Activated CD4-positive, alpha-beta memory T cell treated with anti-CD3 and anti-CD28 coated beads, Interleukin-2, amount 10 ng/mL, durations not matched to agents 7 days and 5 days (primary cell): Measurements from ENCODE around the gene PHPT1. TPM values are rescaled to one million over a fixed set of nuclear protein-coding genes. Genes with fewer than 3 reads are reported as not detected.
"Not testable (repeated sequence)": the region's sequence is repeated elsewhere in the genome, so short reads cannot be mapped to it uniquely, and the experiment has no call there.

Experiments used
- CTCF ChIA-PET: fragments of 350-600 bp; sonication (Branson Sonifier 250); formaldehyde crosslinking; loops from one replicate; lab custom pipeline; 2021; ENCODE audit warnings: antibody characterized with exemption, inconsistent platforms; lab: Charles Lee
- POLR2A ChIA-PET: fragments of 350-600 bp; sonication (Branson Sonifier 250); formaldehyde crosslinking; loops from one replicate; lab custom pipeline; 2021; ENCODE audit warnings: antibody characterized with exemption; lab: Charles Lee
- DNase-seq: peaks from one replicate; pipeline ENCODE4 v3.0.0-alpha.2; 2020
- H3K27ac Mint-ChIP-seq: one replicate; pipeline ENCODE4 v1.8.0; 2021; ENCODE audit warnings: mild to moderate bottlenecking, mixed read lengths
- H3K27me3 Mint-ChIP-seq: one replicate; pipeline ENCODE4 v1.8.0; 2021; ENCODE audit warnings: mixed read lengths
- H3K36me3 Mint-ChIP-seq: one replicate; pipeline ENCODE4 v1.8.0; 2021; ENCODE audit warnings: low read depth, mixed read lengths
- H3K4me1 Mint-ChIP-seq: one replicate; pipeline ENCODE4 v1.8.0; 2021; ENCODE audit warnings: mixed read lengths
- H3K4me3 Mint-ChIP-seq: one replicate; pipeline ENCODE4 v1.8.0; 2021; ENCODE audit warnings: mild to moderate bottlenecking, mixed read lengths
- H3K9me3 Mint-ChIP-seq: one replicate; pipeline ENCODE4 v1.8.0; 2021; ENCODE audit warnings: mixed read lengths
- total RNA-seq, 2 experiments: library from RNA; stranded (reverse); gene quantifications; one replicate each; pipeline ENCODE4 v1.2.3, GENCODE V29; 2021

PHPT1 gene
- total RNA-seq, 2 experiments from 2014 or later: 82.3 to 85.4 TPM

DNA sequence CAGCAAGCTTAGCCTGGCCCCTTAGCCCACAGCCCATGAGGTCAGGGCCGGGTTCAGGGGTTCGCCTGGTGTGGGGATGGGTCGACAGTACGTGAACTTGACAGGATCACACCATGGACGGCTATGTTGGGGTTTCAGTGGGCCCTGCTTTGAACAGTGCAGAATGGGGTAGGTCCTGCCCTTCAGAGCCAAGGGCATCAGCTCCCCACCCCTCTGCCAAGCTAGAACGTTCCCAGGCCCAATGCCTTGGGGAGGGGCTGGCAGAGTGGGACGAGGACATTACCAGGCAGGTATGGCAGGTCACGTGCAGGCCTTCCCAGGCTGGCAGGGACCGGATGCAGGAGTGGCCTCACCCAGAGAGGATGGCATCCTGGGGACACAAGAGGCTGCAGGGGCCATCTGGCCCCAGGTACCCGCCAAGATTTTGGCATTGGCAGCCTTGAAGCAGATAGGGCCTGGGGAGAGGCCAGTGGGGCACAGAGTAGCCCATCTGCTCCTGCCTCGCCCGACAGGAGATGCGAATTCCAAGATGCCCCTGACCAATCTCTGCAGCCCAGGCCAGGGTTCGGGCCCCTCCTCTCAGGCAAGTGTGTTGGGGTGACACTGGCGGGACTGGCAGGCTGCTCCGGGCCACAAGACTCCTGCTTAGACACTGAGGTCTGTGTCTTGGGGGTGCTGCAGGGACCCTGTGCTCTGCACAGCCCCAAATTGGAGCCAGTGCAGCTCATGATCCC is 7.4 kb upstream of the PHPT1 start:
- CTCF ChIA-PET: interaction anchor here (0.8 to 2.8 kb wide), 31 partner anchors 10 to 395 kb away, joined by 3 to 34 read pairs (median 5); partner anchors contain the start of genes FUT7, PAXX, RABL6 and TMEM141
- H3K9me3 Mint-ChIP-seq, DNase-seq, H3K27me3 Mint-ChIP-seq: not testable (repeated sequence)
- H3K36me3 Mint-ChIP-seq: peaks cover 11% of the 10 kb centered on the region
- H3K4me3 Mint-ChIP-seq: peak overlapping the region; percentile 84
- peak overlapping the region; percentile 64 for H3K27ac Mint-ChIP-seq
- POLR2A ChIA-PET: interaction anchor here (0.7 to 1.8 kb wide), 10 partner anchors 13 to 399 kb away, joined by 3 to 10 read pairs (median 4); partner anchors contain the start of genes EDF1, FBXW5, RABL6 and TUBB4B
- H3K4me1 Mint-ChIP-seq: peaks cover 20% of the 10 kb centered on the region

DNA sequence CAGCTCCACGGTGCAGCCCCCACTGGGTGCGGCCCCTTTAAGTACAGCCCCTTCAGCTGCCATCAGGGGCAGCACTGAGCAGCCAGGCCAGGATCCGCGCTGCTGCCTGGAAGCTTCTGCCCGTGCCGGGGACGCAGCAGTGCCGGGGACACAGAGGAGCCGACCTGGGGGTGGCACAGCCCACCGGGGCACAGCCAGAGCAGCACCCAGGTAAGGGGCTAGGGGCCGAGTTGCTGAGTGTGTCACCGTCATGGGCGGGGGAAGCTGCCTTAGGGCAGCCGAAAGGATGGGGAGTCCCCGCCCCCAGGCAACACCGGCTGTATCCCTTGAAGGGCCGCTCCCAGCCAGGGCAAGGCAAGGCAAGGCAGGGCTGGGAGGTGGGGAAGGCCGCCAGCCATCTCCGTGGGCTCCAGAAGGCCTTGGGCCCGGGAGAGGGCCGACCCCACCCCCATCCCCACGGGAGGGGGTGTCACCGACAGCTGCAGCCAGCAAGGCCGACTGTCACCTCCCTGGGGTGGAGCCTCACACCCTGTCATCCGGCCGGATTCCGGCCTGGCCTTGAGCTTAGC is 6.7 kb upstream of the PHPT1 start, which contains the start of gene AJM1:
Gene AJM1, plus strand, starts transcription at position 99 of the 569 bp plus-strand sequence. CDS start 1,937 bp downstream, outside the sequence.
- POLR2A ChIA-PET: interaction anchor here (1.1 to 1.8 kb wide), 11 partner anchors 13 to 398 kb away, joined by 3 to 10 read pairs (median 4); partner anchors contain the start of genes EDF1, FBXW5, RABL6 and TUBB4B
- Mint-ChIP-seq H3K4me1 (peaks cover 24% of the 10 kb centered on the region), H3K27ac (peak within 1 kb of the TSS; percentile 64)

DNA sequence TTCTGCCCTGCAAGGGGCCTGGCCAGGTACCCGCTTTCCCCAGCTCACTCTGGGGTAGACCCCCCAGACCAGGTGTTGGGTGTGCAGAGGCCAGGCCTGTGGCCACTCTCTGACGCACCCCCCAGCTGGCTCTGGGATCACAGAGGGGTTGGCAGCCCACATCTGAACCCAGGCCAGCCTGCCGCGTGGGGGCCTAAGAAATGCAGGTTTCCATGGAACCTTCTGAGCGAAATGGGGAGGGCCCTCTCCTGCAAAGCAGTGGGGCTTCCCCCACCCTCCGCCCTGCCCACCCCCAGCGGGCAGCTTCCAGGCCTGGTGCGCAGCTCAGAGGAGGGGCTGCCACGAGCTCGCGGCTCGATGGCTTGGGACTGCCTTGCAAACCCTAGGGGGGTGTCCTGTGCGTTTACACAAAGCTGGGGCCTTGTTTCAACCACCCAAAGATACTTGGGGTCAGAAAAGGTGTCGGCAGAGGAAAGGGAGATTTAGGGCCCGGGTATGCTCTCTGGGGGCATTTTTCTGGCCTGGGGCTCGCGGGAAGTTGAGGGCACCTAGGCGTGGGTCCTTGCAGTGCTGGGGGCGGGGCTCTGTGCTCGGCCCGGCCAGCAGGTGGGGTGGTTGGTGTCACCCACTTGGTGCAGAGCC is 5.9 kb upstream of the PHPT1 start:
- ChIA-PET CTCF (interaction anchor here (1.2 to 2.8 kb wide), 20 partner anchors 11 to 224 kb away, joined by 3 to 34 read pairs (median 7); partner anchors contain the start of genes FUT7, RABL6, TMEM141 and TRAF2), POLR2A (interaction anchor here (0.6 to 2.3 kb wide), 11 partner anchors 14 to 397 kb away, joined by 3 to 10 read pairs (median 4); partner anchors contain the start of genes EDF1, FBXW5 and TUBB4B)
- H3K36me3 Mint-ChIP-seq: peaks cover 17% of the 10 kb centered on the region
- peak overlapping the region; percentile 26 for H3K27ac Mint-ChIP-seq
- H3K4me1 Mint-ChIP-seq: peaks cover 29% of the 10 kb centered on the region
- peak overlapping the region; percentile 56 for H3K4me3 Mint-ChIP-seq
- peaks cover 18% of the 10 kb centered on the region for H3K27me3 Mint-ChIP-seq
- H3K9me3 Mint-ChIP-seq, DNase-seq: not testable (repeated sequence)

More for the DNA sequence above, 6.7 kb upstream of the PHPT1 start, which contains the start of gene AJM1:
- Mint-ChIP-seq H3K4me3 (peak within 1 kb of the TSS; percentile 84), H3K27me3 (peaks cover 11% of the 10 kb centered on the region), H3K36me3 (peaks cover 12% of the 10 kb centered on the region)
- H3K9me3 Mint-ChIP-seq: not testable (repeated sequence)
- DNase-seq: peak; percentile 86
- CTCF ChIA-PET: interaction anchor here (0.7 to 2.8 kb wide), 34 partner anchors 11 to 394 kb away, joined by 3 to 34 read pairs (median 5); partner anchors contain the start of genes FUT7, PAXX, RABL6 and TMEM141

DNA sequence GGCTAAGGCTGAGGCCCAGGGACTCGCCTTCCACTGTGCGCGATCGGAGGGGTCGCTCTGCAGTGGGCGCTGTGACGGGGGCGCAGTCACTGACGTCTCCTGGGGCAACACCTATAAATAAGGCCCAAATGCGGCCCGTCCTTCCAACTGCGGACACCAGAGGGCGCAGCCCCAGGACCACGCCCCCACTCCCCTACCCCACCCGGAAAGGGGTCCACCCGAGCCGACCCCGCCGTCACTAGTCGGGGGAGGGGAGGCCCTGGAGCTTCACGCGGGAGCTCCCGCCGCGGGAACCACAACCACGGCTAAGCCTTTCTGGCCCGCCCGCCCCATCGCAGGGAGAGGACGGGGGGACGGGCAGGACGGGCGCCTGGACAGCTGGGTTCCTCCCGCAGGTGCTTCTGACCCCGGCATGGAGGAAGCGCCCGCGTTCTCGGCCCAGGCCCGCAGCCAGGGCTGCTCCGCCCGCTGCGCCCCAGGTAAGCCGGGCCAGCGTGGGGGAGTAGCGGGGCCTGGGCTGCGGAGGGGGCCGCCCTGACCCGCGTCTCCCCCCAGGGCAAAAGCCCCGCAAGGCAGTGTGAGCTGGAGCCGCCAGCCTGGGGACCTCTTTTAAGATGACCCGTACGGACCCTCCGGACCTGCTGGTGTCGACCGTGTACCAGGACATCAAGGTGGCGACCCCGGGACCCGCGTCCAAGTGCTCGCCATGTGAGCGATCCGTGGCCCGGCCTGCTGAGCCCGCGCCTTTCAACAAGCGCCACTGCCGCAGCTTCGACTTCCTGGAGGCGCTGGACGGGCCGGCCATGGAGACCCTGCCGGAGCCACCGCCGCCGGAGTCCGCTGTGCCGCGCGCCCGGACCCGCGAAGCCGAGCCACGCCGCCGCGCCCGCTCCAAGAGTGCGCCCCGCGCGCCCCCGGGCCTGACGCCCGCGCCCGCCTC is 5.1 kb upstream of the PHPT1 start:
- Mint-ChIP-seq H3K27me3 (peaks cover 18% of the 10 kb centered on the region), H3K36me3 (peaks cover 17% of the 10 kb centered on the region), H3K4me1 (peaks cover 29% of the 10 kb centered on the region), H3K4me3 (peak overlapping the region; percentile 56)
- CTCF ChIA-PET: interaction anchor here (0.8 to 2.8 kb wide), 8 partner anchors 34 to 220 kb away, joined by 3 to 34 read pairs (median 6); partner anchors contain the start of genes FUT7 and RABL6
- DNase-seq: peak; percentile 67
- not testable (repeated sequence) for H3K9me3 Mint-ChIP-seq, H3K27ac Mint-ChIP-seq
- POLR2A ChIA-PET: interaction anchor here (0.8 to 2.3 kb wide), 5 partner anchors 36 to 396 kb away, joined by 3 to 6 read pairs (median 4); partner anchors contain the start of genes RABL6 and TUBB4B

DNA sequence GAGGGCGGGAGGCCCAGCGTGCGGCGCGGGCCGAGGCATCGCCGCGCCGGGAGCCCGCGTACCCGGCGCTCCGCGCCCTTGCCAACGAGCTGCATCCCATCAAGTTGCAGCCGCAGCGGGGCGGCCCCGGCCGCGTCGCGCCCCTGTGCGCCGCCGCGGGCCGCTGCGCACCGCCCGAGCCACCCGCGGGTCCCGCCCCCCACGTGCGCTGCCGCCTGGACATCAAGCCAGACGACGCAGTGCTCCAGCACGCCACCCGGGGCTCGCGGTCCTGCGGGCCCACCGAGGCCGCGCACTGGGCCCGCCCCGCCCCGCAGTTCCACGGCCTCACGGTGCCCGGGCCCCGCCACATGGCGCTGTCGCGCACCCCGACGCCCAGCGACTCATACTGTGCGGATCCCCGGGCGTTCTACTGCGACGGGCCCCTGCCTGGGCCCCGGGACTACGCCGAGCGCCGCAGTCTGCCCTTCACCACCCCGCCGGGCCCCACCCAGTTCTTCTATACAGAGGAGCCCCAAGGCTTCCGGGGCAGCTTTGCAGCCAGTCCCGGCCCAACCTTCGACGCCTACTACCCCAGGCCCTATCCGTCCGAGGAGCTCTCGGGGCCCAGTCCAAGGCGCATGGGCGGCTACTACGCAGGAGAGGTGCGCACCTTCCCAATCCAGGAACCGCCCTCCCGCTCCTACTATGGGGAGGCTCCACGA is 4.3 kb upstream of the PHPT1 start:
- CTCF ChIA-PET: interaction anchor here (1.0 to 1.8 kb wide), 2 partner anchors 57 to 74 kb away, joined by 4 to 5 read pairs; no protein-coding TSS in a partner anchor
- DNase-seq: no peak
- H3K36me3 Mint-ChIP-seq: peaks cover 18% of the 10 kb centered on the region
- H3K27ac Mint-ChIP-seq: peak overlapping the region; percentile 16
- POLR2A ChIA-PET: interaction anchor here (1.5 to 2.3 kb wide), 2 partner anchors 37 to 190 kb away, joined by 5 to 6 read pairs; no protein-coding TSS in a partner anchor
- peak overlapping the region; percentile 30 for H3K4me3 Mint-ChIP-seq
- H3K4me1 Mint-ChIP-seq: peaks cover 32% of the 10 kb centered on the region
- peaks cover 18% of the 10 kb centered on the region for H3K27me3 Mint-ChIP-seq
- no peaks in the 10 kb centered on the region for H3K9me3 Mint-ChIP-seq

DNA sequence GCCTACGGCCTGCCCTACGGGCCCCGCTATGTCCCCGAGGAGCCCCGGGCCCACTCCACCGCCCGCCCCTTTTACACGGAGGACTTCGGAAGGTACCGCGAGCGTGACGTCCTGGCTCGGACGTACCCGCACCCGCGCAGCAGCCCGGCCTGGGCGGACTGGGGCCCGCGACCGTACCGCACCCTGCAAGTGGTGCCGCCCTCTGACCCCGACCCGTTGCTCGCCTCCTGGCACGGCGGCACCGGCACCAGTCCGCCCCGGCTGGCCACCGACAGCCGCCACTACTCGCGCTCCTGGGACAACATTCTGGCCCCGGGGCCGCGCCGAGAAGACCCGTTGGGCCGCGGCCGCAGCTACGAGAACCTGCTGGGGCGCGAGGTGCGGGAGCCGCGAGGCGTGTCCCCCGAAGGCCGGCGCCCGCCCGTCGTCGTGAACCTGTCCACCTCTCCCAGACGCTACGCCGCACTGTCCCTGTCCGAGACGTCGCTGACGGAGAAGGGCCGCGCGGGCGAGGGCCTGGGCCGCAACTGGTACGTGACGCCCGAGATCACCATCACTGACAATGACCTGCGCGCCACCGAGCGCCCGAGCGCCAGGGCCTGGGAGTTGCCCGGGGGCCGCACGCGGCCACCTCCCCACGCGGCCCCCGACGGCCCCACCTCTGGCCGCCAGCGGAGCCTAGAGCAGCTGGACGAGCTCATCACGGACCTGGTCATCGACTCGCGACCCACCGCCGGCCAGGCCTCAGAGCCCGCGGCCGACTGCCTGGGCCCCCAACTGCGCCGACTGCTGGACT is 3.5 kb upstream of the PHPT1 start:
- ChIA-PET POLR2A (interaction anchor here (1.5 to 2.3 kb wide), 2 partner anchors 36 to 190 kb away, joined by 5 to 6 read pairs; no protein-coding TSS in a partner anchor), CTCF (interaction anchor here (1.0 kb wide), 1 partner anchor 73 kb away, joined by 4 read pairs; no protein-coding TSS in a partner anchor)
- no peak for DNase-seq
- H3K4me3 Mint-ChIP-seq: peak overlapping the region; percentile 30
- H3K36me3 Mint-ChIP-seq: peaks cover 15% of the 10 kb centered on the region
- no peaks in the 10 kb centered on the region for H3K9me3 Mint-ChIP-seq
- H3K27me3 Mint-ChIP-seq: peaks cover 18% of the 10 kb centered on the region
- H3K4me1 Mint-ChIP-seq: peaks cover 32% of the 10 kb centered on the region
- H3K27ac Mint-ChIP-seq: peak overlapping the region; percentile 16

DNA sequence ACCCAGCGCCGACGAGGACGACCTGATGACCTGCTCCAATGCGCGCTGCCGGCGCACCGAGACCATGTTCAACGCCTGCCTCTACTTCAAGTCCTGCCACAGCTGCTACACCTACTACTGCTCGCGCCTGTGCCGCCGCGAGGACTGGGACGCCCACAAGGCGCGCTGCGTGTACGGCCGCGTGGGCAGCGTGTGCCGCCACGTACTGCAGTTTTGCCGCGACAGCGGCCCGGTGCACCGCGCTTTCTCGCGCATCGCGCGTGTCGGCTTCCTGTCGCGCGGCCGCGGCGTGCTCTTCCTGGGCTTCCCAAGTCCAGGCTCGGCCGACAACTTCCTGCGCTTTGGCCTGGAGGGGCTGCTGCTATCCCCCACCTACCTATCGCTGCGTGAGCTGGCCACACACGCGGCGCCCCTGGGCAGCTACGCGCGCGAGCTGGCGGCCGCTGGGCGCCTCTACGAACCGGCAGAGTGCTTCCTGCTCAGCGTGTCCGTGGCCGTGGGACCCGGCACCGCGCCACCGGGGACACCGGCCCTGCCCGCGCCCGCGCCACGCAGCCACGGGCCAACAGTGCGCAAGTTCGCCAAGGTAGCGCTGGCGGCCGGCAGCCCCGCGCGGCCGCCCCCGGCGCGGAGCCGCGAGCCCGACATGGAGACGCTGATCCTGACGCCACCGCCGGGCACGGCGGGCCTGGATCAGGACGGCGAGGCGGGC is 2.7 kb upstream of the PHPT1 start:
- H3K36me3 Mint-ChIP-seq: peaks cover 13% of the 10 kb centered on the region
- peaks cover 32% of the 10 kb centered on the region for H3K4me1 Mint-ChIP-seq
- peaks cover 18% of the 10 kb centered on the region for H3K27me3 Mint-ChIP-seq
- peak overlapping the region; percentile 10 for H3K4me3 Mint-ChIP-seq
- no peak for DNase-seq
- ChIA-PET POLR2A (interaction anchor here (2.2 to 3.0 kb wide), 2 partner anchors 35 to 97 kb away, joined by 8 to 19 read pairs; partner anchors contain the start of gene FBXW5), CTCF (interaction anchor here (0.5 to 2.6 kb wide), 2 partner anchors 12 to 188 kb away, joined by 3 to 9 read pairs; no protein-coding TSS in a partner anchor)
- peak overlapping the region; percentile 44 for H3K27ac Mint-ChIP-seq
- no peaks in the 10 kb centered on the region for H3K9me3 Mint-ChIP-seq

DNA sequence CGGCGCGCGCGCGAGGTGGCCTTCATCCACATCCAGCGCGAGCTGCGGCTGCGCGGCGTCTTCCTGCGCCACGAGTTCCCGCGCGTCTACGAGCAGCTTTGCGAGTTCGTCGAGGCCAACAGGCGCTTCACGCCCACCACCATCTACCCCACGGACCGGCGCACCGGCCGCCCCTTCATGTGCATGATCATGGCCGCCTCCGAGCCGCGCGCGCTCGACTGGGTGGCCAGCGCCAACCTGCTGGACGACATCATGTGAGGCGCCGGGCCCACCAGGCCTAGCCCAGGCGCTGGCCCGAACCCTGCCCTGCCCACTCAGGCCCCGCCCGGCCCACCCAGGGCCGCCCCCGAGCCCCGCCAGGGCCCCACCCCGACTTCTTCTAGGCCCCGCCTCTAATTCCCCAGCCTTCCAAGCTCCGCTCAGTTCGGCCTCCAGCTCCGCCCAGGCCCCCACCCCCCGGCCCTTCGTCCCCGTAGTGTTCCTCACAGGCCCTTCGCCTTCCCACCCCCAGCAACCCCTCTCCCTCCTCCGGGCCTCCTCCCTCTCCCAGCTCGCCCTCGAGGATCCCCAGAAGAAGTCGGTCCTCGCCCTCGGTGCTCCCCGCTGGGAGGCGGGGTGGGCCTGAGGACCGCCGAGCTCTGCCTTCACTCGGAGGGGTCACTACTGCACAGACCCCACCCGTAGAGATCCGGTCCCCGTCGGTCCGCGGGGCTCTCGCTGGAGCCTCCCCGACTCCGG is 2.0 kb upstream of the PHPT1 start:
- peak; percentile 40 for DNase-seq
- H3K27ac Mint-ChIP-seq: peak overlapping the region; percentile 80
- H3K9me3 Mint-ChIP-seq: no peaks in the 10 kb centered on the region
- ChIA-PET POLR2A (interaction anchor here (0.7 to 3.0 kb wide), 5 partner anchors 13 to 97 kb away, joined by 3 to 19 read pairs (median 5); partner anchors contain the start of genes FBXW5 and TRAF2), CTCF (interaction anchor here (0.5 to 2.6 kb wide), 2 partner anchors 12 to 188 kb away, joined by 3 to 9 read pairs; no protein-coding TSS in a partner anchor)
- peaks cover 28% of the 10 kb centered on the region for H3K4me1 Mint-ChIP-seq
- H3K4me3 Mint-ChIP-seq: peak overlapping the region; percentile 93
- peaks cover 13% of the 10 kb centered on the region for H3K36me3 Mint-ChIP-seq
- H3K27me3 Mint-ChIP-seq: peaks cover 18% of the 10 kb centered on the region

DNA sequence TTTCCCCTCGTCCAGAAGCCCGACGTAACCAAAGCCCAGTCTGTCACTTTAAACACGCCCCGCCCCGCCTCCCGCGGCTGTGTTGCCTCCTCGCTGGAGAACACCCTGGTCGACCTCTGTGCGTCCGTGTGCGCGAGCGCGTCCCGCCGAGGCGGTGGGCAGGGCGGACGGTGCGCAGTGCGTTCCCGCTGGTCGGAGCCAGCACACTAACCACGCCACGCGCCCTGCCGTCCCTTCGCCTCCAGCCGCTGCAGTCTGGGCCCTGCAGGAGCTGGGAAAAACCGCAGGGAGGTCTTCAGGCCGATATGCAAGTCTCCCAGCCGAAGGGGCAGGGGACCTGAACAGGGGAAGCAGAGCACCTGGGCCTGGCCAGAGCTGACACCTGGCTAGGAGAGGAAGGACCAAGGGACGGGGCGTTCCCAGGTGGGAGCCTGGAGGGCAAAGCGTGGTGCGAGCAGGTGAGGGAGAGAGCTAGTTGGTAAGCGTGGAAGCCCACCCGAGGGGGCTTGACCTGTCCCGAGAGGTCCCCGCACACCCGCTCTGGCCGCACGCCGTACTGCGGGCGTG is 1.3 kb upstream of the PHPT1 start:
- Mint-ChIP-seq H3K27ac (peak overlapping the region; percentile 80), H3K27me3 (peaks cover 18% of the 10 kb centered on the region), H3K36me3 (peaks cover 13% of the 10 kb centered on the region), H3K4me3 (peak overlapping the region; percentile 93), H3K4me1 (peaks cover 26% of the 10 kb centered on the region), H3K9me3 (no peaks in the 10 kb centered on the region)
- ChIA-PET POLR2A (interaction anchor here (0.7 to 3.0 kb wide), 5 partner anchors 13 to 96 kb away, joined by 3 to 19 read pairs (median 5); partner anchors contain the start of genes FBXW5 and TRAF2), CTCF (interaction anchor here (0.6 to 2.6 kb wide), 3 partner anchors 13 to 187 kb away, joined by 3 to 9 read pairs (median 4); partner anchors contain the start of gene TMEM141)
- DNase-seq: peak; percentile 88
